Middle frontal gyrus (tissue), 1 donor: Measurements from ENCODE around the gene RNF2.
A peak's percentile ranks its signal among the peaks of the same experiment; 100 is the strongest.
"Not testable (repeated sequence)": the region's sequence is repeated elsewhere in the genome, so short reads cannot be mapped to it uniquely, and the experiment has no call there.

Experiments
- DNase-seq: peaks from one replicate; pipeline ENCODE4 v3.0.0-alpha.2; 2015; ENCODE audit warnings: low spot score; ENCODE audit errors: extremely low spot score

The RNF2 gene

GRCh38 chr1:185044981-185045813 is at the start of gene RNF2:
RNF2 (plus strand) TSS chr1:185045558; CDS start chr1:185087554, 41,996 bp downstream.
- DNase-seq: peak; percentile 71

GRCh38 chr1:184999974-185000373 is 45.4 kb upstream of the RNF2 start:
- DNase-seq: not testable (repeated sequence)

GRCh38 chr1:185001312-185001880 is 44.0 kb upstream of the RNF2 start:
- not testable (repeated sequence) for DNase-seq

- no peak for DNase-seq
These were observed 36.5 kb upstream of the RNF2 start for GRCh38 chr1:185008838-185009237.

GRCh38 chr1:185010361-185010760 is 35.0 kb upstream of the RNF2 start:
- DNase-seq: no peak

GRCh38 chr1:185014941-185015340 is 30.4 kb upstream of the RNF2 start:
- DNase-seq: no peak

- DNase-seq: no peak
These were observed 29.7 kb upstream of the RNF2 start for GRCh38 chr1:185015631-185016030.

- DNase-seq: no peak
These were observed 28.5 kb upstream of the RNF2 start for GRCh38 chr1:185016880-185017279.

GRCh38 chr1:185017338-185017737 is 28.0 kb upstream of the RNF2 start:
- no peak for DNase-seq

GRCh38 chr1:185017966-185018365 is 27.4 kb upstream of the RNF2 start:
- DNase-seq: no peak

GRCh38 chr1:185027252-185027882 is 18.0 kb upstream of the RNF2 start:
- DNase-seq: no peak

GRCh38 chr1:185033686-185034085 is 11.7 kb upstream of the RNF2 start:
- DNase-seq: no peak

- DNase-seq: no peak
These were observed 10.1 kb upstream of the RNF2 start for GRCh38 chr1:185035258-185035657.

- no peak for DNase-seq
These were observed 6.5 kb upstream of the RNF2 start for GRCh38 chr1:185038813-185039376.

GRCh38 chr1:185039726-185040407 is 5.5 kb upstream of the RNF2 start:
- DNase-seq: no peak

GRCh38 chr1:185040408-185040735 is 5.0 kb upstream of the RNF2 start:
- no peak for DNase-seq

- DNase-seq: no peak
These were observed 3.6 kb upstream of the RNF2 start for GRCh38 chr1:185041742-185042141.

GRCh38 chr1:185042737-185043136 is 2.6 kb upstream of the RNF2 start:
- no peak for DNase-seq

- DNase-seq: no peak
These were observed 971 bp upstream of the RNF2 start for GRCh38 chr1:185044387-185044786.

- DNase-seq: no peak
These were observed 595 bp downstream of the RNF2 start for GRCh38 chr1:185045814-185046492.

GRCh38 chr1:185046668-185047067 is 1.3 kb downstream of the RNF2 start:
- no peak for DNase-seq
